Neural progenitor cell (in vitro differentiated cells): ENCODE results near the gene PDE6A. TPM values are rescaled to one million over a fixed set of nuclear protein-coding genes. Genes with fewer than 3 reads are reported as not detected.

Experiments used
- DNase-seq: peaks from one replicate; pipeline ENCODE4 v3.0.0-alpha.2; 2016; ENCODE audit warnings: low spot score
- H2AFZ ChIP-seq: fragments of 200-600 bp; sonication (generic); replicated peaks from 2 replicates; pipeline ENCODE4 v1.6.1; 2016; ENCODE audit warnings: antibody characterized with exemption
- H3F3A ChIP-seq: fragments of 200-600 bp; sonication (generic); 2 replicates; pipeline ENCODE4 v1.6.1; 2016; ENCODE audit warnings: antibody characterized with exemption, low read depth
- H3K27ac ChIP-seq: fragments of 200-600 bp; sonication (generic); 2 replicates; pipeline ENCODE4 v1.5.1; 2016; ENCODE audit warnings: mild to moderate bottlenecking
- H3K27me3 ChIP-seq: fragments of 200-600 bp; sonication (generic); 2 replicates; pipeline ENCODE4 v1.6.1; 2016; ENCODE audit warnings: mild to moderate bottlenecking, moderate library complexity
- H3K36me3 ChIP-seq: fragments of 200-600 bp; sonication (generic); 2 replicates; pipeline ENCODE4 v1.5.1; 2016
- H3K4me1 ChIP-seq: fragments of 200-600 bp; sonication (generic); 2 replicates; pipeline ENCODE4 v1.6.1; 2016; ENCODE audit warnings: mixed run types
- H3K4me2 ChIP-seq: fragments of 200-600 bp; sonication (generic); 2 replicates; pipeline ENCODE4 v1.6.1; 2016
- H3K4me3 ChIP-seq: fragments of 200-600 bp; sonication (generic); 2 replicates; pipeline ENCODE4 v1.5.1; 2016
- H3K79me2 ChIP-seq: fragments of 200-600 bp; sonication (generic); 2 replicates; pipeline ENCODE4 v1.6.1; 2016; ENCODE audit warnings: low read depth
- H3K9ac ChIP-seq: fragments of 200-600 bp; sonication (generic); 2 replicates; pipeline ENCODE4 v1.6.1; 2016
- H3K9me3 ChIP-seq: fragments of 200-600 bp; sonication (generic); 2 replicates; pipeline ENCODE4 v1.5.1; 2016; ENCODE audit warnings: low read depth
- H4K20me1 ChIP-seq: fragments of 200-600 bp; sonication (generic); 2 replicates; pipeline ENCODE4 v1.6.1; 2016; ENCODE audit warnings: low read depth
- H3K27ac Mint-ChIP-seq: 3 replicates; pipeline ENCODE4 v1.8.0; 2021; ENCODE audit warnings: mixed read lengths
- H3K27me3 Mint-ChIP-seq: 2 replicates; pipeline ENCODE4 v1.8.0; 2022; ENCODE audit warnings: low read depth, mild to moderate bottlenecking, inconsistent platforms, moderate library complexity, mixed read lengths; ENCODE audit not compliant: insufficient read depth
- H3K36me3 Mint-ChIP-seq: 3 replicates; pipeline ENCODE4 v1.8.0; 2021; ENCODE audit warnings: mixed read lengths
- H3K4me1 Mint-ChIP-seq: 3 replicates; pipeline ENCODE4 v1.8.0; 2021; ENCODE audit warnings: mixed read lengths
- H3K4me3 Mint-ChIP-seq: 3 replicates; pipeline ENCODE4 v1.8.0; 2021; ENCODE audit warnings: mild to moderate bottlenecking, moderate library complexity, mixed read lengths
- H3K9me3 Mint-ChIP-seq: 3 replicates; pipeline ENCODE4 v1.8.0; 2020; ENCODE audit warnings: mixed read lengths
- EZH2 ChIP-seq: fragments of 200-600 bp; sonication (generic); IDR thresholded peaks from 2 replicates; pipeline ENCODE4 v1.6.1; 2017; ENCODE audit warnings: antibody characterized with exemption, mild to moderate bottlenecking, moderate library complexity
- EZH2phosphoT487 ChIP-seq: fragments of 200-600 bp; sonication (generic); IDR thresholded peaks from 2 replicates; pipeline ENCODE4 v1.6.1; 2017; ENCODE audit warnings: antibody characterized with exemption
- total RNA-seq: library from RNA; depleted of rRNA; stranded (reverse); fragments of >200 nt; gene quantifications from 2 replicates; pipeline ENCODE4 v1.2.3, GENCODE V29; 2015; ENCODE audit warnings: low replicate concordance
- TF ChIP-seq, protein P1 (sequence below): fragments of 200-600 bp; sonication (generic); IDR thresholded peaks from 2 replicates; pipeline ENCODE4 v1.5.1; 2017; ENCODE audit warnings: antibody characterized with exemption, mild to moderate bottlenecking

Gene PDE6A
- total RNA-seq, 1 donor from 2014 or later, result not detected

DNA sequence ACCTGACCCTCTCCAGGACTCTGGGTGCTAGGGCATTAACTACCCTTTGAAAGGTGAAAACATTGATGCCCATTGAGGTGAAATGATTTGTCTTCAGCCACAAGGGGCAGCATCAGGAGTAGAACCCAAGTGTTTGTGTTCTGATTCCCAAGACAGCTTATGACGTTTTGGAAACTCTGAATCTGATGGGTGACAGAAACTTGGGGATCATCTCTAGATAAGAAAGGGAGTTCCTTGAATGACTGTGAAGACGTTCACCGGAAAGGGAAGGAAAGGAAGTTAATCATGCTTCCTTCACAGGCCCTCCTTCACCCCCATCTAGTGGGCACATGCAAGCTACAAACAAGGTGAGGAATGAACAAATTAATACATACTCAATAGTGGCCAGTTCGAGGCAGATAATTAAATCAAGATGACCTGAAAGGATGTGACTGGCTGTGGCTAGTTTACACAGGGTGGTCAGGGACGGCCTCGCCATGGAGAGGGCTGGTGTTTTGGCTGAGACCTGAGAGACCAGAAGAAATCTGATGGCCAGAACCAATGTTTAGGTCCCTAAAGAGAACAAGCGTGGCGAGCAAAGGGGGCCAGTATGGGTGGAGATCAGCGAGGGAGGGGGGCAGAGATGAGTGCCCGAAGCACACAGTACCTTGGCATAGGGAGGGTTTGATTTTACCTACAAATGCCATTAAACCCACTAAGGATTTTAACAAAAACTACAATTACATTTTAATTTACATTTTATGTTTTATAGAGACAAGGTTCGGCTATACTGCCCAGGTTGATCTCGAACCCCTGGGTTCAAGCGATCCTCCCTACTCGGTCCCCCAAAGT is 15.0 kb upstream of the PDE6A start:
- peak overlapping the region; percentile 93 for H3K4me3 Mint-ChIP-seq
- no peaks in the 10 kb centered on the region for H3K9me3 Mint-ChIP-seq
- peak overlapping the region; percentile 96 for H3K27ac Mint-ChIP-seq

DNA sequence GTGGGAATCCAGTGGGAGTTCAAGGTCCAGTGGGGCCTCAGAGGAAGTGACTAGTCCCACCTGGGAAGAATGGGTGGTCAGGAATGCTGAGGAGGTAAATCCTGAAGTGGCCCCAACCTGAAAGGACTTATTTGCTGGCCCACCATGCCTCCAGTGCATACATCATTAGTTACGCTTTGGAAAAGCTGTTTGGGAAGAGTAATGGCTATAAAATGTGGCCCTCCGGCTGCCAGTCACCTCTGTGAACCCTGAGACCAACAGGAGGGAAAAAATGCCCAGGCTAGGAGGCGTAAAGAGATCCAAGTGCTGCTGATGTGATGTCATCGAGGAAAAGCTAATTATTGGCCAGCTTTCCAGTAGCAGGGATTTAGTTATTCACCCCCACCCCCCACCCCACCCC is 13.3 kb upstream of the PDE6A start:
- no peaks in the 10 kb centered on the region for H3K79me2 ChIP-seq
- H3K27me3 ChIP-seq, result peaks cover 9% of the 10 kb centered on the region
- no peaks in the 10 kb centered on the region for H4K20me1 ChIP-seq
- H3K4me3 Mint-ChIP-seq, result no peak overlapping the region
- H3K36me3 ChIP-seq, result no peaks in the 10 kb centered on the region
- peaks cover 2% of the 10 kb centered on the region for H3K36me3 Mint-ChIP-seq
- H3K4me2 ChIP-seq, result no peak overlapping the region
- peaks cover 7% of the 10 kb centered on the region for H3K4me1 ChIP-seq
- H3K4me3 ChIP-seq, result no peak overlapping the region
- H3K27ac Mint-ChIP-seq, result no peak overlapping the region
- H3K9me3 ChIP-seq, result no peaks in the 10 kb centered on the region
- H2AFZ ChIP-seq, result no peak overlapping the region
- peaks cover 20% of the 10 kb centered on the region for H3K4me1 Mint-ChIP-seq
- H3F3A ChIP-seq, result peaks cover 18% of the 10 kb centered on the region
- DNase-seq, result no peak
- no peak overlapping the region for H3K27ac ChIP-seq
- H3K9ac ChIP-seq, result no peak overlapping the region
- peaks cover 14% of the 10 kb centered on the region for H3K27me3 Mint-ChIP-seq
- TF ChIP-seq EZH2 (no peak), EZH2phosphoT487 (no peak)
- TF ChIP-seq, protein P1, sequence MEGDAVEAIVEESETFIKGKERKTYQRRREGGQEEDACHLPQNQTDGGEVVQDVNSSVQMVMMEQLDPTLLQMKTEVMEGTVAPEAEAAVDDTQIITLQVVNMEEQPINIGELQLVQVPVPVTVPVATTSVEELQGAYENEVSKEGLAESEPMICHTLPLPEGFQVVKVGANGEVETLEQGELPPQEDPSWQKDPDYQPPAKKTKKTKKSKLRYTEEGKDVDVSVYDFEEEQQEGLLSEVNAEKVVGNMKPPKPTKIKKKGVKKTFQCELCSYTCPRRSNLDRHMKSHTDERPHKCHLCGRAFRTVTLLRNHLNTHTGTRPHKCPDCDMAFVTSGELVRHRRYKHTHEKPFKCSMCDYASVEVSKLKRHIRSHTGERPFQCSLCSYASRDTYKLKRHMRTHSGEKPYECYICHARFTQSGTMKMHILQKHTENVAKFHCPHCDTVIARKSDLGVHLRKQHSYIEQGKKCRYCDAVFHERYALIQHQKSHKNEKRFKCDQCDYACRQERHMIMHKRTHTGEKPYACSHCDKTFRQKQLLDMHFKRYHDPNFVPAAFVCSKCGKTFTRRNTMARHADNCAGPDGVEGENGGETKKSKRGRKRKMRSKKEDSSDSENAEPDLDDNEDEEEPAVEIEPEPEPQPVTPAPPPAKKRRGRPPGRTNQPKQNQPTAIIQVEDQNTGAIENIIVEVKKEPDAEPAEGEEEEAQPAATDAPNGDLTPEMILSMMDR, result no peak
- no peaks in the 10 kb centered on the region for H3K9me3 Mint-ChIP-seq

More for the DNA sequence above, 15.0 kb upstream of the PDE6A start:
- Histone ChIP-seq H3K36me3 (no peaks in the 10 kb centered on the region), H4K20me1 (no peaks in the 10 kb centered on the region), H3K27me3 (peaks cover 9% of the 10 kb centered on the region), H3F3A (peaks cover 18% of the 10 kb centered on the region), H2AFZ (peak overlapping the region; percentile 87), H3K27ac (peak overlapping the region; percentile 80), H3K9me3 (no peaks in the 10 kb centered on the region), H3K4me1 (peaks cover 7% of the 10 kb centered on the region), H3K4me2 (peak overlapping the region; percentile 85), H3K4me3 (peak overlapping the region; percentile 76), H3K9ac (no peak overlapping the region), H3K79me2 (no peaks in the 10 kb centered on the region)
- peak; percentile 31 for DNase-seq
- Mint-ChIP-seq H3K36me3 (peaks cover 2% of the 10 kb centered on the region), H3K27me3 (peaks cover 13% of the 10 kb centered on the region), H3K4me1 (peaks cover 20% of the 10 kb centered on the region)
- TF ChIP-seq, protein P1, result peak; percentile 60
- TF ChIP-seq EZH2, result no peak

DNA sequence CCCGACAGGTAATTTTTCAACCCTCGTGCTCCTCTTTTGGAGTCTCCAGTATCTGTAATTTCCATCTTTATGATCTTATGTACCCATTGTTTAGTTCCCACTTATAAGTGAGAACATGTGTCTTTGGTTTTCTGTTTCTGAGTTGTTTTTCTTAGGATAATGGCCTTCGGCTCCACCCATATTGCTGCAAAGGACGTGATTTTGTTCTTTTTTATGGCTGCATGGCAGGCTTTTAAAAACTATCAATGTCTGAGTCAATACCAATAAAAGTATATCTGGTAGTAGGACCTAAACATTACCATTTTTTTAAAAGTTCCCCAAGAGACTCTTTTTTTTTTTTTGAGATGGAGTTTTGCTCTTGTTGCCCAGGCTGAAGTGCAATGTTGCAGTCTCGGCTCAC is 12.1 kb upstream of the PDE6A start:
- no peaks in the 10 kb centered on the region for H3K36me3 Mint-ChIP-seq
- H3K4me1 Mint-ChIP-seq, result peaks cover 20% of the 10 kb centered on the region
- Histone ChIP-seq H3K4me1 (peaks cover 7% of the 10 kb centered on the region), H3K9ac (no peak overlapping the region), H4K20me1 (no peaks in the 10 kb centered on the region), H3K4me2 (no peak overlapping the region), H3F3A (peaks cover 15% of the 10 kb centered on the region), H3K4me3 (no peak overlapping the region), H2AFZ (no peak overlapping the region), H3K36me3 (no peaks in the 10 kb centered on the region), H3K9me3 (no peaks in the 10 kb centered on the region), H3K27me3 (peaks cover 7% of the 10 kb centered on the region), H3K79me2 (no peaks in the 10 kb centered on the region), H3K27ac (no peak overlapping the region)
- no peak overlapping the region for H3K4me3 Mint-ChIP-seq
- no peaks in the 10 kb centered on the region for H3K9me3 Mint-ChIP-seq
- TF ChIP-seq EZH2phosphoT487 (no peak), EZH2 (no peak)
- H3K27ac Mint-ChIP-seq, result no peak overlapping the region
- peaks cover 15% of the 10 kb centered on the region for H3K27me3 Mint-ChIP-seq
- DNase-seq, result no peak

DNA sequence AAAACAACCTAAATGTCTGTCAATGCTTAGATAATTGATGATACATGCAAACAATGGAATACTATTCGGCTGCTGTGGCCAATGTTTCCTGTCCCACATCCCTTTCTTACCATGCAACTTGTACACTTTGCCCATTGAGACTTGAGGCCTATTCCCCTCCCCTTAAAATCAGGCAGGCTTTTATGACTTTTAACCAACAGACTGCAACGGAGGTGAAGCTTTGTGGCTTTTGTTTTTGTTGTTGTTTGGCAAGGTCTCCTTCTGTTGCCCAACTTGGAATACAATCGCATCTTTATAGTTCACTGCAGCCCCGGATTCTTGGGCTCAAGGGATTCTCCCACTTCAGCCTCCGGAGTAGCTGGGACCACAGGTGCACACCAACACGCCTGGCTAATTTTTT is 10.2 kb upstream of the PDE6A start:
- DNase-seq, result no peak
- Histone ChIP-seq H3K27ac (no peak overlapping the region), H3F3A (peaks cover 7% of the 10 kb centered on the region), H3K79me2 (no peaks in the 10 kb centered on the region), H3K4me3 (no peak overlapping the region), H3K9ac (no peak overlapping the region), H3K4me2 (no peak overlapping the region), H3K4me1 (peaks cover 4% of the 10 kb centered on the region), H2AFZ (no peak overlapping the region), H4K20me1 (no peaks in the 10 kb centered on the region), H3K36me3 (no peaks in the 10 kb centered on the region), H3K9me3 (no peaks in the 10 kb centered on the region), H3K27me3 (no peaks in the 10 kb centered on the region)
- peaks cover 10% of the 10 kb centered on the region for H3K4me1 Mint-ChIP-seq
- H3K4me3 Mint-ChIP-seq, result no peak overlapping the region
- no peak for TF ChIP-seq EZH2phosphoT487
- TF ChIP-seq, protein P1, result no peak
- H3K36me3 Mint-ChIP-seq, result no peaks in the 10 kb centered on the region
- no peak overlapping the region for H3K27ac Mint-ChIP-seq
- no peaks in the 10 kb centered on the region for H3K9me3 Mint-ChIP-seq
- peaks cover 8% of the 10 kb centered on the region for H3K27me3 Mint-ChIP-seq
